Measurements from ENCODE around the gene MOB3A. TPM values are rescaled to one million over a fixed set of nuclear protein-coding genes. Genes with fewer than 3 reads are reported as not detected.

MOB3A gene
- total and polyA plus RNA-seq, 12 donors: 5.5 to 54.0 (median 37.1) TPM

- intact Hi-C loops (cut with DNase I): no loop called here
- no peak overlapping the region for H3K4me3 ChIP-seq
- DNase-seq: no peak
- H3K4me1 ChIP-seq (replicated peaks in 1 of 2): peaks cover 0 to 21% of the 10 kb centered on the region in 2 donors
- no peak for TF ChIP-seq CTCF (IDR thresholded peaks at IDR 0.05)
- no peak for TF ChIP-seq POLR2A (IDR thresholded peaks at IDR 0.05)
- H3K36me3 ChIP-seq (replicated peaks in 1 of 2): peaks cover 0 to 21% of the 10 kb centered on the region in 2 donors
- no peaks in the 10 kb centered on the region for H3K9me3 ChIP-seq (replicated peaks in 1 of 3)
- no peaks in the 10 kb centered on the region for H3K27me3 ChIP-seq
- no peak overlapping the region for H3K27ac ChIP-seq
- 92 to 94% (median 93%) methylated on average over 15 of the region's 15 CpGs for WGBS, 4 donors
These were observed 46.2 kb upstream of the MOB3A start for GRCh38 chr19:2142173-2142829.

- no peak overlapping the region for H3K27ac ChIP-seq
These were observed 44.0 kb upstream of the MOB3A start for GRCh38 chr19:2140138-2140569.

GRCh38 chr19:2139385-2140137 is 43.4 kb upstream of the MOB3A start:
- no peaks in the 10 kb centered on the region for H3K27me3 ChIP-seq
- no peak for DNase-seq
- no peak for TF ChIP-seq POLR2A (IDR thresholded peaks at IDR 0.05)
- peaks cover 0 to 40% of the 10 kb centered on the region in 2 donors for H3K36me3 ChIP-seq (replicated peaks in 1 of 2)
- intact Hi-C loops (cut with DNase I): no loop called here
- H3K4me3 ChIP-seq: no peak overlapping the region
- no peak overlapping the region for H3K27ac ChIP-seq
- no peaks in the 10 kb centered on the region for H3K4me1 ChIP-seq (replicated peaks in 1 of 2)
- H3K9me3 ChIP-seq (replicated peaks in 1 of 3): no peaks in the 10 kb centered on the region
- WGBS, 4 donors: 80 to 85% (median 83%) methylated on average over 11 to 22 of the region's 22 CpGs

More at GRCh38 chr19:2140138-2140569, 44.0 kb upstream of the MOB3A start:
- Histone ChIP-seq H3K36me3 (replicated peaks in 1 of 2) (peaks cover 0 to 39% of the 10 kb centered on the region in 2 donors), H3K4me3 (no peak overlapping the region), H3K9me3 (replicated peaks in 1 of 3) (no peaks in the 10 kb centered on the region), H3K27me3 (no peaks in the 10 kb centered on the region), H3K4me1 (replicated peaks in 1 of 2) (peaks cover 0 to 4% of the 10 kb centered on the region in 2 donors)
- no peak for DNase-seq
- TF ChIP-seq CTCF (IDR thresholded peaks at IDR 0.05): no peak
- TF ChIP-seq POLR2A (IDR thresholded peaks at IDR 0.05): no peak
- 77 to 83% (median 80%) methylated on average over 14 of the region's 14 CpGs for WGBS, 4 donors
- intact Hi-C loops (cut with DNase I): no loop called here

- H3K4me3 ChIP-seq: no peak overlapping the region
- DNase-seq: no peak
- WGBS, 4 donors: 86 to 90% (median 86%) methylated on average over 20 to 23 of the region's 23 CpGs
- no peak overlapping the region for H3K27ac ChIP-seq
- TF ChIP-seq CTCF (IDR thresholded peaks at IDR 0.05) (no peak), POLR2A (IDR thresholded peaks at IDR 0.05) (no peak)
- no peaks in the 10 kb centered on the region for H3K27me3 ChIP-seq
- peaks cover 0 to 40% of the 10 kb centered on the region in 2 donors for H3K36me3 ChIP-seq (replicated peaks in 1 of 2)
- intact Hi-C loops (cut with DNase I): no loop called here
- H3K9me3 ChIP-seq (replicated peaks in 1 of 3): no peaks in the 10 kb centered on the region
- H3K4me1 ChIP-seq (replicated peaks in 1 of 2): no peaks in the 10 kb centered on the region
These were observed 42.1 kb upstream of the MOB3A start for GRCh38 chr19:2138061-2138728.

Data from adrenal gland (tissue), 12 donors.